T-helper 22 cell (primary cell): ENCODE results near the gene RIPPLY2.
"Not testable (repeated sequence)": the region's sequence is repeated elsewhere in the genome, so short reads cannot be mapped to it uniquely, and the experiment has no call there.

ENCODE experiments used
- DNase-seq: peaks from one replicate; pipeline ENCODE4 v3.0.0-alpha.2; 2020; ENCODE audit warnings: low read depth

The RIPPLY2 gene

GRCh38 chr6:83860359-83860755 lies 7.2 kb downstream of the RIPPLY2 start:
- DNase-seq = no peak

DNA sequence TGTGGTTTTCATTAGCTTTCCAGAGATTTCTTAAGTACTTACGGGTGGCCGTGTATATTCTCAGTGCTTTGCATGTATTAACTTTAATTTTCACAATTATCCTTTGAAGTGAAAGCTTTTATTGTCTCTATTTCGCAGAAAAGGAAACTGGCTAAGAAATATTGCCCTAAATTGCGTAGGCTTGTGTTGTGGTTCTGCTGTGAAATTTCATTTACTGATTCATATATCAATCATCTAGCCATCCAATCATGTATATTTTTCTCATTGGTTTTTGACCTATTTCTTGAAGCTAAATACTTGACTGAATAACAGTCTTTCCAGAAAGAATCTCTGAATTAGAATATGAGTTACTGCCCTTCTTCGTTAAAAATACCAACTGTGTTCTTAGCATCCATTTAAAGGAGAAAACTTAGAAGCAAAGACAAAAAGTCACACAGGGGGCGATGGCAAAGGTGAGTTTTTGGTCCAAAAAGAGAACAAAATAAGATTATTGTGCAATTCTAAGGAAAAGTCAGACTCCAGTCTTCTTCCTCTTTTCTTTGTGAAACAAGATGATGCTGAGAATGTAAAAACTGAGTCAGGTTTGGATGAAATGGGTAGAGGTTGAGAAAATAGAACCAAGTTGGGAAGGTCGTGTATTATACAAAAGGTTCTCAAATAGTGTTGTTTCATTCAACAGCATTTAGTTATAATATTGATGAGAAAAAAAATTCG lies 7.8 kb downstream of the RIPPLY2 start:
- no peak for DNase-seq

DNA sequence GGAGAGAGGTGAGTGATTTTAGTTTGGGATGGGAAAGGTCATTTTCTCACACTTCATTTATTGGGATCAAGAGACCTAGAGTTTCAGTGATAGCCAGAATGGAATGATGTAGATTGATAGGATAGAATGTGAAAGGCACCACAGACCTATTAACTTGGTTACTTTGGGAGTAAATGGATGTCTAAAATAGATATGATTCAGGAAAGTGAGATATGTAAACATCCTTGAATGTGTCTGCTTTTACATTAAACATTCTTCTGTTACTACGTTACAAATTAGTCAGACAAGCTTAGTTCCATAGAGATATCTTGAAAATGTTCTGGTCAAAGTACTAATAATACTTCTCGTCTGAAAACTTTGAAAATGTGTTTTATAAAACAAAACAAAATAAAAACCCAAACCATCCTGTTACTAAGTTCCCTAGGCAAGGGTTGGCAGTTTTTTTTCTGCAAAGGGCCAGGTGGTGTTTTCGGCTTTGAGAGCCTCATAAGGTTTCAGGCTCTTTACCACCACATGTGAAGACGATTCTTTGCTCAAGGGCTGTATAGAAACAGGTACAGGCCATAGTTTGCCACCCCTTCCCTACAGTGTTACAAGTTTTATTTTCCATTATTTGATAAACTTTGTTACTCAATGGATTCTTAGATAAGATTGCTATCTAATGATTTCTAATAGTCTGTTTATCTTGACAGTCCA lies 9.8 kb downstream of the RIPPLY2 start:
- no peak for DNase-seq

DNA sequence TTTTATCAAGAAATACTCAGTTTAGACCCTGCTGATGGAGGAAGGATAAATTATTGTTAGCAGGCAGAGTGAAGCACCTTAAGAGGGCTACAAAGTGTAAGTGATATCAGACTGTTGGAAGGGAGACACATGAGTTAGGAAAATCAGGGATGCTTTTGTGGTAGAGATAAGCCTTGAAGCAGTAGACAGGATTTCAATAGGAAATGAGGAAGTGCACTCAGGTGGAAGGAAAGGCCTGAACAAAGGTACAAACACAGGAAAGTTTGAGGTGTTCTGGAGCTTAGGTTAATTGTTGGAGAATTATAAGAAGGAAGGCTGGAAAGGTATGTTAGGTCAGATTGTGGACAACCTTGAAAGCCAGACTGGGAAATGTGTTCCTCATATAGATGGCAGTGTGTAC lies 13.9 kb downstream of the RIPPLY2 start:
- DNase-seq = no peak

DNA sequence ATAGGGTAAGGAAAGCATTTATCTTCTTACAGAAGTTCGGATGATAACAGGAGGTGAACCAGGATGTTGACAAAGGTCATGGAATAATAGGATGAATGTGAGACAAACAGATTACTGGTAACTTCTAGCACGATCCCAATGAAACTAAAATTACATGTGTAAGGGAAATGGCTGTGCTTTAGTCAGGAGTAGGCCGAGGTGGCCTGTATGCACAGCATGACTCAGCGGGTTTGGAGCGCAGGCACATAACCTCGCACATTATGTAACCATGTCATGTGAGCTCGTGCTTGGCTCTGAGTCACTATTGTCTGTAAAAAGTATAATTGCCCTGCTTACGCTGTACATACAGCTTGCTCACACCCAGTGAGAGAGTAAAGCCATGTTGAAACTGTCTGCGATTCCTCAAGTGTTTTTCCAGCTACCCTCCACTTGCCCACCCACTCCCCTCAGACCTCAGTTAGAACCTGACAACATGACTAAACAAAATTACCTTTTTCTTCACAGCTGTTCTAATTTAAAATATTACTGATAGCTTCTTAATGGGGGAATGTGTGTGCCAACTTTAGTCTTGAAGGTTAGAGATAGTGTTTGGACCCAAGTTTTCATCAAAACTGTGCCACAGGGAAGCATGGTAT lies 14.5 kb downstream of the RIPPLY2 start:
- no peak for DNase-seq

- DNase-seq = no peak
Measured at GRCh38 chr6:83868639-83869038, 15.5 kb downstream of the RIPPLY2 start.

GRCh38 chr6:83870649-83871048 lies 17.5 kb downstream of the RIPPLY2 start:
- no peak for DNase-seq

DNA sequence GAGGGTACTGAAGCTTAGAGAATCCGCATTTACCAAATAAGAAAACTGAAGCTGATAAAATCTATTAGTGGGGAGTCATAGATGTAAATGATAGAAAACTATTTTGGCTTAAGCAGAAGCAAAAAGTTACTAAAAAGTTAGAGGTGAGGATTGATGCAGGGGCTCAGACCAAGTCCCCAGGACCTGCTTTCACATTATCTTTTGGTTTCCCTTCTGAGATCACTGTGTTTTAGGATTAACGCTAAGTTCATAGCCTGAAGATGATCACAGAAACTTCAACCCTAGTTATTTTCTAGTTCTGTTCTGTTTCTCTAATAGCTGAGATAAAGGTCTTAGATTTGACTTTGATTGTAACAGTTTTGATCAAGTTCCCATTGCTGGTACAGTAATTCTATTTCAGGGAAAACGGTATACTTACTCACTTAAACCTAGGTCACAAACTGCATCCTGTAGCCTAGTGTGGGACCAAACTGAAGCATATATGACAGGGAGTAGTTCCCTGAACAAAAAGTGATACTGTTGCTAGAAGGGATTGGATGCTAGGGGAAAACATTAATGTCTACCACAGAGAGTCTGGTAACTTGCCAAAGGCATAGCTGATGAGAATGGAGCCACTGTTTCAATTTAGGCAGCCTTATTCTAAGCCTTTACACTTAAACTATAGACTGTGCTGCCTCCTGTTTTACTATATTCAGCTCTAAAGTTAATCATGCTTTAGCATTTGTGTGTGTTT lies 19.4 kb downstream of the RIPPLY2 start:
- DNase-seq = no peak

GRCh38 chr6:83873869-83874268 lies 20.7 kb downstream of the RIPPLY2 start:
- no peak for DNase-seq

- DNase-seq = no peak
Measured at GRCh38 chr6:83875843-83876242, 22.7 kb downstream of the RIPPLY2 start.

GRCh38 chr6:83878902-83879644 lies 25.9 kb downstream of the RIPPLY2 start:
- no peak for DNase-seq

DNA sequence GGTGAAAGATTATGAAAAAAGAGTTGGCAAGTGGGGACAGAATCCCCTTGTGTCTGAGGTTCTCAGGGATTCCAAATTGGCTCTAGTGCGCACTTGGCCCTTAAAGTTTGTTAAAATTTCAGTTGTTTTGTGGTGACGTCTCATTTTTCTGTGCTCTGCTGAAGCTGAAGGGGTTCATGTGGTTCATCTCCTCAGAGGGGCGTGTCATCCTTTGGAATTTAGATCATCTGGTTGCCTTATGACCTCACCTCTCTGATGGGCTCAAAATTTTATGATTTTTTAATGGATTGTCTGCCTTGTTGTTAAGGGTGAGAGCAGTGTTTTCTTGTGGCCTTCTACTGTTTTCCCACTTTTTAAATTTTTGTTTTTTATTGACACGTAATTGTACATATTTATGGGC lies 26.6 kb downstream of the RIPPLY2 start:
- DNase-seq = no peak

- no peak for DNase-seq
Measured at GRCh38 chr6:83883240-83883639, 30.1 kb downstream of the RIPPLY2 start.

DNA sequence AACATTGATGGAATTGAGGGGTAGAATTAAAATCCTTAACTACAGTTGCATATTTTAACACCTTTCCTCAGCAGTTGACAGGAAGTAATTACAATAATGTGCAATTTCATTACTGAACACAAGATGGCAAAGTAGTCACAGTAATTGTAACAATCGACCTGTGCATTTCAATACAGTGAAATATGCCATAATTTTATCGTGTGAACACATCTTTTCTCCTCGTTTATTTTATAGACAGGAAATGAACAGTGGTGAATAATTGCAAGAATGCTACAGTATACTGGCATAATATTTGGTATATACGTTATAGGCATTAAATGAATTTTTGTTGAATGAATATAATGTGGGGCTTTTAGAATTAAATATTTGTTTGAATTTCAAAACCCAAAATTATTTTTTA lies 31.4 kb downstream of the RIPPLY2 start:
- DNase-seq = no peak

DNA sequence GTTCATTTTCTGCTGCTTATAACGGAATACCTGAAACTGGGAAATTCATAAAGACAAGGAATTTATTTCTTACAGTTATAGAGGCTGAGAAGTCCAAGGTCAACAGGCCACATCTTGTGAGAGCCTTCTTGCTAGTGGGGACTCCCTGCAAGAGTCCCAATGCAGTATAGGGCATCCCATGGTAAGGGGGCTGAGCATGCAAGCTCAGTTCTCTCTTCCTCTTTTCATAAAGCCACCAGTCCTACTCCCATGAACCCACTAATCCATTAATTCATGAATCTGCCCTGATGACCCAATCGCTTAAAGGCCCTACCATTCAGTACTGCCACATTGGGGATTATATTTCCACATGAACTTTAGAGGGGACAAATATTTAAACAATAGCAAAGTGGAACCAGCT lies 32.8 kb downstream of the RIPPLY2 start:
- no peak for DNase-seq

DNA sequence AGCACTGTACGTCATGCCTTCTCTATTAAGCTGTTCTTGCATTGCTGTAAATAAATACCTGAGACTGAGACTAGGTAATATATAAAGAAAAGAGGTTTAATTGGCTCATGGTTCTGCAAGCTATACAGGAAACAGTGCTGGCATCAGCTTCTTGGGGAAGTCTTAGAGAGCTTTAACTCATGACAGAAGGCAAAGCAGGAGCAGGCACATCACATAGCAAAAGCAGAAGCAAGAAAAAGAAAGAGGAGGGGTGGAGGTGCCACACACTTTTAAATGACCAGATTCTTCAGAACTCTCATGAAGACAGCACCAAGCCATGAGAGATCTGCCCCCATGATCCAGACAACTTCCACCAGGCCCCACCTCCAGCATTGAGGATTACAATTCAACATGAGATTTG lies 36.5 kb downstream of the RIPPLY2 start:
- DNase-seq = no peak

- DNase-seq = no peak
Measured at GRCh38 chr6:83890520-83890919, 37.4 kb downstream of the RIPPLY2 start.

DNA sequence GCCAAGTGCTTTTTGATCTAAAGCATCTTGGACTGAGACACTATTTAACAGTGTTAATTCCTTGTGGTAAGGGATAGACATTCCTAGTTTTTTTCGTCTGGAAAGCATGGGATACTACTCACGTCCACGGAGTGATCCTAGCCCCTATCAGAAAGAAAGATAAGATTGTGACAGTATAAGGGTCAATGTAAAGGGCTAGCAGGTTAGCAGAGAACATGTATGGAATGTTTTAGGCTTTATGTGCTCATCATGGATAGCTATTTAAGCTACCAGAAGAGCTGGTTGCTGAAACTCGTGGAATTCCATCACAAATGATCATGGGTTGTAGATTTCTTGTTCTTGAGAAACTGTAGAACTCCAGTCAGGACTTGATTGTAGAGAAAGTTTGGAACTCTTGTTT lies 38.4 kb downstream of the RIPPLY2 start:
- DNase-seq = no peak

DNA sequence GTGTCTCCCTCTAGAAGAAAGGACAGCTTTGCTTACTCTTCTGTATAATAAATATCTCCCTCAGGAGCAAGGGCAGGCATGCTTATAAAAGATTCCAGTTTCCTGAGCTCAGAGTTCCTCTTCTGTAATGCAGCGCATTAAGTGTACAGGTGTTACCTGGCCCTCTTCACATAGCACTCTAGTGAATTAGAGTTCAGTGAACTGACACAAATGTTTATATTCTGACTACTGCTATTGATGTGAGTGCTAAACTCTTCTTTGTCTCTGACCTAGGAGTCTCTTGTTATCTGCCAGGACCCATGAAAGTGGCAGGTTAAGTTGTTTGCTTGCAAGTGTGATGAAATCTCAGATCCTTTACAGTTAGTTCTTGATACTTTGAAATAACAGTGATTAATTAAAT lies 39.9 kb downstream of the RIPPLY2 start:
- DNase-seq = no peak

DNA sequence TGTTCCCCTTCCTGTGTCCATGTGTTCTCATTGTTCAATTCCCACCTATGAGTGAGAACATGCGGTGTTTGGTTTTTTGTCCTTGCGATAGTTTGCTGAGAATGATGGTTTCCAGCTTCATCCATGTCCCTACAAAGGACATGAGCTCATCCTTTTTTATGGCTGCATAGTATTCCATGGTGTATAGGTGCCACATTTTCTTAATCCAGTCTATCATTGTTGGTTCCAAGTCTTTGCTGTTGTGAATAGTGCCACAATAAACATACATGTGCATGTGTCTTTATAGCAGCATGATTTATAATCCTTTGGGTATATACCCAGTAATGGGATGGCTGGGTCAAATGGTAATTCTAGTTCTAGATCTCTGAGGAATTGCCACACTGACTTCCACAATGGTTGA lies 43.9 kb downstream of the RIPPLY2 start:
- DNase-seq = not testable (repeated sequence)

DNA sequence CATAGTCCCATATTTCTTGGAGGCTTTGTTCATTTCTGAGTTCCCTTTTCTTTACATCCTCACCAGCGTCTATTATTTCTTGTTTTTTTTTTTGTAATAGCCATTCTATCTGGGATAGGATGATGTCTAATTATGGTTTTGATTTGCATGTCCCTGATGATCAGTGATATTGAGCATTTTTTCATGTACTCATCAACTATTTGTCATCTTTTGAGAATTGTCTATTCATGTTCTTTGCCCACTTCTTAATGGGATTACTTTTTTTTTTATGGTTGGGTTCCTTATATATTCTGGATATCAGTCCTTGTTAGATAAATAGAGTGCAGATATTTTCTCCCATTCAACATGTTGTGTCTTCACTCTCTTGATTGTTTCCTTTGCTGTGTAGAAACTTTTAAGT lies 48.5 kb downstream of the RIPPLY2 start:
- no peak for DNase-seq

- no peak for DNase-seq
Measured at GRCh38 chr6:83904395-83904794, 51.2 kb downstream of the RIPPLY2 start.
